GM10266 (cell line): Measurements from ENCODE around the gene SAMD10.
"Not testable (repeated sequence)": the region's sequence is repeated elsewhere in the genome, so short reads cannot be mapped to it uniquely, and the experiment has no call there.

ENCODE experiments used
- DNase-seq: peaks from one replicate; pipeline ENCODE4 v3.0.0; 2012; ENCODE audit errors: extremely low spot score
- TF ChIP-seq, protein P1 (sequence below): IDR thresholded peaks from 2 replicates; pipeline ENCODE4 v1.5.1; 2012; ENCODE audit warnings: mild to moderate bottlenecking, low read depth; ENCODE audit not compliant: control insufficient read depth, insufficient read depth; ENCODE audit errors: missing control alignments

Gene SAMD10

DNA sequence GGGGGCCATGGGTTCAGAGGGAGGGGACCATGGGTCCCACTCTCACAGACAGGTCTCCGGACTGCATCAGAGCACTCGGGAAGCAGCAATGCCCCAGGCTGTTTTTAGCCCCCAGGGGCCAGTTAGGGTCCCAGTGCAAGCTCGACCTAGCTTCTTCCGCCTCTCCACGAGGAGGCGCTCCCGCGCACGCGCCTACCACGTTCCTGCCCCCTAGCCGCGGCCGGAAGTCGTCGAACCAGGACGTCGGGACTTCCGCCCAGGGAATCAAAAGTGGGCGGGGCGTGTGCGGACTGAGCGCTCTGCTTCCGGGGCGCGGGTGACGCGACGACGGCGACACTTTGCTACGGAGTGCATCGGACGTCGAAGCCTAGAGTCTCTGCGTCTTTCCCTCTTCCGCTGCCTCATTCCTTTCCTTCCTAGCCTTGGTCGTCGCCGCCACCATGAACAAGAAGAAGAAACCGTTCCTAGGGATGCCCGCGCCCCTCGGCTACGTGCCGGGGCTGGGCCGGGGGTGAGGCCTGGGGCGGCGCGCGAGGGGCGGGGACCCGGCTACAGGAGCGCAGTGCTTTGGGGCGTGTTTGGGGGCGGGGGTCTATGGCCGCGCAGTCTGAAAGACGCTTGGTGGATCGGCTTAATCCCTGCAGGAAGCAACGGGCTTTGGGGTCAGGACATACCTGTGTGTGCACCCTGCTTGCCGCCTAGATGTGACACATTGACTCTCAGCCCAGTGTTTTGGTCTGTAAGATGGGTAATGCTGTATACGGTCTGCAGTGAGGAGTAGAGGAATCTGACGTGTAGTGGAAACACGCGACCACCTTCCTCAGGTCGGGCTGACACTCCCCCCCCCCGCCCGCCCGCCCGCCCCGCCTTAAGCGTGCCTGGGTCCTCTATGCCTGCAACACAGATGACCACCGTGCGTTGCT lies 1.6 kb upstream of the SAMD10 start, which contains the start of gene PRPF6:
PRPF6 (plus strand) TSS at position 327 of the 923 bp plus-strand sequence; CDS start at position 441, 114 bp downstream.
- DNase-seq: peak; percentile 99
- TF ChIP-seq, protein P1, sequence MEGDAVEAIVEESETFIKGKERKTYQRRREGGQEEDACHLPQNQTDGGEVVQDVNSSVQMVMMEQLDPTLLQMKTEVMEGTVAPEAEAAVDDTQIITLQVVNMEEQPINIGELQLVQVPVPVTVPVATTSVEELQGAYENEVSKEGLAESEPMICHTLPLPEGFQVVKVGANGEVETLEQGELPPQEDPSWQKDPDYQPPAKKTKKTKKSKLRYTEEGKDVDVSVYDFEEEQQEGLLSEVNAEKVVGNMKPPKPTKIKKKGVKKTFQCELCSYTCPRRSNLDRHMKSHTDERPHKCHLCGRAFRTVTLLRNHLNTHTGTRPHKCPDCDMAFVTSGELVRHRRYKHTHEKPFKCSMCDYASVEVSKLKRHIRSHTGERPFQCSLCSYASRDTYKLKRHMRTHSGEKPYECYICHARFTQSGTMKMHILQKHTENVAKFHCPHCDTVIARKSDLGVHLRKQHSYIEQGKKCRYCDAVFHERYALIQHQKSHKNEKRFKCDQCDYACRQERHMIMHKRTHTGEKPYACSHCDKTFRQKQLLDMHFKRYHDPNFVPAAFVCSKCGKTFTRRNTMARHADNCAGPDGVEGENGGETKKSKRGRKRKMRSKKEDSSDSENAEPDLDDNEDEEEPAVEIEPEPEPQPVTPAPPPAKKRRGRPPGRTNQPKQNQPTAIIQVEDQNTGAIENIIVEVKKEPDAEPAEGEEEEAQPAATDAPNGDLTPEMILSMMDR: peak; percentile 91

DNA sequence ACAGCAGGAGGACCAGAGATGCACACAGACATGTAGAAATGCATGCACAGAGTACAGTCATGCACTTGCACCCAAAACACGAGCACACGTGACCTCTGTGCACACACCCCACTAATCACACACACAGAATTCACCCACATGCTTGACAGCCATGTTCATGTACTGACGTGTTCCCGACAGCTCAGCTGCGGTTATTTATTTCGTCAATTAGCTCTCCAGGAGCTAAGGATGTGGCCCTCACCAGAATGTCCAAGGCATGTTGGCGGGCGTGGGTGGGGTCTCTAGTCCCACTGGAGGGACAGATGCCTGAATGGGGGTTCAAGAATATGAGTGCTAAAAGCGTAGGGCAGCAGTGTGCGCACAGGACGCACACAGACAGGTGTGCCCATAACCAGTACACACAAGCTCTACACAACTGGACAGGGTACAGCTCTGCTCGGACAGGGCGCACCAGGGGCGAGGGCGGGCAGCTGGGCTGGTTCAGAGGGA lies 919 bp upstream of the SAMD10 start:
- TF ChIP-seq, protein P1: no peak
- DNase-seq: peak; percentile 70

DNA sequence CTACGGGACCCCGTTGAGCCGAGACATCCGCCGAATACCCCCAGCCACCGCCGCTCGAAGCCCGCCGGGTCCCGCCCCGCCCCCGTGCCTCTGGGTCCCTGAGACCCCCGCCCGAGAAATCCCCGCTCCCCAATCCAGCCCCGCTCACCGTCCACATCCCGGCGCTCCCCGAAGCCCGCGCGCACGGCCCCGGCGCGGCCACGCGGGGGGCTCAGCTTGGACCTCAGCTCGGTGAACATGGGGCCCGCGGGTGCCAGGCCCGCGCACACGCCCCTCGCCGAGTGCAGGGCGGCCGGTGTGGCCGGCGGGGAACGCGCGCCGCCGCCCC lies 249 bp downstream of the SAMD10 start:
- DNase-seq: no peak

DNA sequence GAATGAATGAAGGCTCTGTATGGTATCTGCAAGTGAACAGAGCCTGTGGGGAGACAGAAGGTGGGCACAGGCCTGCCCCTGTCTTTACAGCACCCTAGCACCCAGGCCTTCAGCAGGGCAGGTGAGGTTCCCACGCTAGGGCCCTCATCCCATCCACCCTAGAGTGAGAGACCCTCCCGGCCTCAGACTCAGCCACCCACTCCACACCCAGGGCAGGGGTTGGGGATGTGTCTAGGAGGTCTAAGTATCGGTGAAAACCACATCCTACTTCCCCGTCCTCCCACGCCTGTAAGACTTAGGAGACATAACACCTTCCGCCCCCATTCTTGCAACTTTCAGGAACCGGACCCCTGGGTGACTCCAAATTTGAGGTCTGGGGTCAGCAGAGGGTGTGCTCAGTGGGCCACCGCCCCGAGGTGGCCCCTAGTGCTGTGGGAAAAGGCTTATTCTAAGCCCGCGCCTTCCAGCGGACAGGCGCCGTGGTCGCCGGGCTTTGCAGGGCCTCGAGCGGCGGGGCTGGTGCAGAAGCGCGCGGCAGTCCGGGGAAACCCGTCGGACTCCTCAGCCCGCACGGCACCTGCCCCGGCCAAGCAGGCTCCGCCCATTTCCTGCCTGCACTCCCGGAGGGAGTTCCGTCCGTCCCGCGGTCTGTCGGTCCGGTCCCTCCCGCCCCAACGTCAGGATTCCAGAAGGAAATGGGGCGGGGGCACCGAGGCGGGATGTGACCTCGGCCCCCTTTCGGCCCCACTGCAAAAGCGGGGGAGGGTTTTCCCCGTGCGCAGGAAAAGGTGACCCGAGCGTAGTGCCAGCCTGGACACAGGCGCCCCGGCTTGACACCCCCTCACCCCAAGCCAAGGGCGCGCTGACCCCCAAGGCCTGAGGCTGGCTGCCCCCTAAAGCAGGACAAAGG lies 868 bp downstream of the SAMD10 start:
- TF ChIP-seq, protein P1: no peak
- DNase-seq: peak; percentile 82

More for the DNA sequence above, 249 bp downstream of the SAMD10 start:
- TF ChIP-seq, protein P1: no peak

DNA sequence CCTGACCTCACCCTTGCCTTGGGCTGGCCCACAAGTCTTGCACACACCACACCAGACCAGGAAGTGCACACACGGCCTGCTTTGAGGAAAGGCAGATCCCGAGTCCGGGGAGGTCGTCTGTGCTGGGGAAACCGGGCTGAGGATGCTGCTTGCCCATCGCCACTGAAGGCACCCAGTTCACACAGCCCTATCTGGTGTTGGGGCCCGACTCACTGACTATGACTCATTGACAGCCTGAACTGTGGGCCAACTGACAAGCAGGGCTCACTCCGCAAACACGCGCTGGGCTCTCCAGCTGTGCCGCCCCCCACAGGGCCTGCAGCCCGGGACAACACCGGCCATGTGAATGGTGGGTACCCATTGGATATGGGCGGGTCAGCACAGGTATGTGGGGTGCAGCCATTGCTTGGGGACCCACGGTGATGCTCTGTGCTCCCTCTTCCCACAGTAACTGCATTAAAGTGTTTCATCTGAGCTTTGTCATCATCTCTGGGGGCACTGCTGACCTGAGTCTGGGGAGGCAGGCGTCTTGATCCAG lies 1.6 kb downstream of the SAMD10 start:
- TF ChIP-seq, protein P1: no peak
- DNase-seq: no peak

DNA sequence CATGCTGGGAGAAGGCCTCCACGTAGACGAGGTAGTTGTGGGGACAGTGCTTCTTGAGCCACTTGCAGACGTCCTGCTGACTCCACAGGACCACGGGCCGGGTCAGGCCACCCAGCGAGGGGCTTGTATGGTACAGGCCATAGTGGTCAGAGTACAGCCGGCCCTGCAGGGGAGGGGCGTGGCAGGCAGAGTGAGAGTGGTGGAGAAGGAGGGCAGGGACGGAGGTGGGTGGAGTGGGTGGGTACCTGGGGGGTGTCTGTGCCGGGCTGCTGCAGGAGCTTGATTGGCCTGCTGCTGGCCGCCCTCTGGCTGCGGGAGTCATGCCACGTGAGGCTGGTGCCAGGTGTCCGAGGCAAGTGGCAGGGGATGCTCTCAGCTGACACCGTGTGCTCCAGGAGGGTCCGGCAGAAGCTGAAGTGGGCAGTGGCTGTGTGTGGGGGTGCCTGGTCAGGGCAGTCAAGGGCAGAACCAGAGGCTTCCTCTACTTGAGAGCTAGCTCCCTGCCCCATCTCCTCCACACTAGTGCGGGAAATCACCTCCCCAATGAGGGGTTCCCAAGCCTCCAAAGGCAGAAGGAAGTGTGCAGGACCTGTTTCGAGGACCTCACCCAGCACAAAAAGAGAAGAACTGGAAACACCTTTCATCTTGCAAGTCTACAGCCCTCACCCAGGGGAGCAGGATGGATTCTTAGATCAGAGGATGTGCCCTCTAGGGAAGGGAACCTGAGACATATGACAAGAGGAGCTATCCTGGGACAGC lies 2.3 kb downstream of the SAMD10 start:
- DNase-seq: no peak
- TF ChIP-seq, protein P1: no peak

DNA sequence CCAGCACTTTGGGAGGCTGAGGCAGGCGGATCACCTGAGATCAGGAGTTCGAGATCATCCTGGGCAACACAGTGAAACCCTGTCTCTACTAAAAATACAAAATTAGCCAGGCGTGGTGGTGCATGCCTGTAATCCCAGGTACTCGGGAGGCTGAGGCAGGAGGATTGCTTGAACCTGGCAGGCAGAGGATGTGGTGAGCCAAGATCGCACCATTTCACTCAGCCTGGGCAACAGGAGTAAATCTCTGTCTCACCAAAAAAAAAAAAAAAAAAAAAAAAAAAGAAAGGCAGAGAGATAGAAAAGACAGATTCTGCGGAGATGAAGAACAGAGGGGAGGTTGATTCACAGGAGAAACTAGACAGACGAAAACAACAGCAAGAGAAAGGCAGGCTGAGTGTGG lies 2.9 kb downstream of the SAMD10 start:
- DNase-seq: not testable (repeated sequence)
